Cardiac fibroblast (primary cell): Measurements from ENCODE around the gene RNF144B.

Experiments used
- DNase-seq, 2 donors: peaks; one replicate each; pipeline versions ENCODE4 v3.0.0 to v3.0.0-alpha.2; 2010; ENCODE audit warnings: low read depth in 2 of 2
- H3K4me3 ChIP-seq, 2 donors: replicated peaks in 1 of 2; 1 replicate in 1 of 2; 2 replicates in 1 of 2; pipeline ENCODE4 v1.5.1; 2011; ENCODE audit warnings: low read depth in 2 of 2, low read length in 2 of 2, mild to moderate bottlenecking in 2 of 2, moderate library complexity in 1 of 2
- TF ChIP-seq, protein P1 (sequence below): IDR thresholded peaks from one replicate; pipeline ENCODE4 v1.5.1; 2011; ENCODE audit warnings: low read depth, mild to moderate bottlenecking, low read length, inconsistent platforms

RNF144B gene

DNA sequence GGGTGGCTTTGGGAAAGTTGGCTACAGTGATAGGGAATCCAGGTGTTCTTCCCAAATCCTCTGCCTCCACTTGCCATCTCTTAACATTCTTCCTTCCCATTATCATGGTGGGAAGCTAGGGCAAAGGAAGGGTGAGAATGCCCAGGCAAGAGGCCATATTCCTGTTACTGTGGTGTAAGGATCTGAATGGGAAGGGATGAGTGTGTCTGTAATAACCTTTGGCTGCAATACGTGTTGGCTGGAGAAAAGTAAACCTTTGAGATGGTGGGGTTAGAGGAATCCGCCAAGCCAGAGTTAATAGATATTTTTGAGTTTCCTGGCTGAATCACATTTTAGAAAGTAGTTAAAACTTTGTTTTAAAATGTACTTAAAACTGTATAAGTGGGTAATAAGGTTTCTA lies 45.9 kb downstream of the RNF144B start:
- TF ChIP-seq, protein P1, sequence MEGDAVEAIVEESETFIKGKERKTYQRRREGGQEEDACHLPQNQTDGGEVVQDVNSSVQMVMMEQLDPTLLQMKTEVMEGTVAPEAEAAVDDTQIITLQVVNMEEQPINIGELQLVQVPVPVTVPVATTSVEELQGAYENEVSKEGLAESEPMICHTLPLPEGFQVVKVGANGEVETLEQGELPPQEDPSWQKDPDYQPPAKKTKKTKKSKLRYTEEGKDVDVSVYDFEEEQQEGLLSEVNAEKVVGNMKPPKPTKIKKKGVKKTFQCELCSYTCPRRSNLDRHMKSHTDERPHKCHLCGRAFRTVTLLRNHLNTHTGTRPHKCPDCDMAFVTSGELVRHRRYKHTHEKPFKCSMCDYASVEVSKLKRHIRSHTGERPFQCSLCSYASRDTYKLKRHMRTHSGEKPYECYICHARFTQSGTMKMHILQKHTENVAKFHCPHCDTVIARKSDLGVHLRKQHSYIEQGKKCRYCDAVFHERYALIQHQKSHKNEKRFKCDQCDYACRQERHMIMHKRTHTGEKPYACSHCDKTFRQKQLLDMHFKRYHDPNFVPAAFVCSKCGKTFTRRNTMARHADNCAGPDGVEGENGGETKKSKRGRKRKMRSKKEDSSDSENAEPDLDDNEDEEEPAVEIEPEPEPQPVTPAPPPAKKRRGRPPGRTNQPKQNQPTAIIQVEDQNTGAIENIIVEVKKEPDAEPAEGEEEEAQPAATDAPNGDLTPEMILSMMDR, result no peak
- DNase-seq, result no peak
- no peak overlapping the region for H3K4me3 ChIP-seq

DNA sequence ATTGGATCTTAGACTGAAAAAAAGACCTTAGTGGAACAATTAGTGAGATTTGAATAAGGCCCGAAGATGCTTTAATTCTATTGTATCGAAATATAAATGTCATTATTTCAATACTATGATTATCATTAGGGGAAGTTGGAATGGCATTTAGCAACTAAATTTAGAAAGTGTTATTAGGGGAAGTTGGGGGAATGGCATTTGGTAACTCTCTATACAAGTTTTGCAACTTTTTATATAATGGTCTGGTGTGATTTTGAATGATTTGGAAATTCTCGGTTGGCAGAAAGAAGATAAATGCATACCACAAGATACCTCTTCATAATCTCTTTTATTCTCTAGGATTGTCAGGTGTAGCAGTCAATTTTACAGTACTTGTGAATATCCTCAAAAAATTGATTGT lies 49.2 kb downstream of the RNF144B start:
- DNase-seq, result no peak
- no peak overlapping the region for H3K4me3 ChIP-seq
- TF ChIP-seq, protein P1, result no peak

DNA sequence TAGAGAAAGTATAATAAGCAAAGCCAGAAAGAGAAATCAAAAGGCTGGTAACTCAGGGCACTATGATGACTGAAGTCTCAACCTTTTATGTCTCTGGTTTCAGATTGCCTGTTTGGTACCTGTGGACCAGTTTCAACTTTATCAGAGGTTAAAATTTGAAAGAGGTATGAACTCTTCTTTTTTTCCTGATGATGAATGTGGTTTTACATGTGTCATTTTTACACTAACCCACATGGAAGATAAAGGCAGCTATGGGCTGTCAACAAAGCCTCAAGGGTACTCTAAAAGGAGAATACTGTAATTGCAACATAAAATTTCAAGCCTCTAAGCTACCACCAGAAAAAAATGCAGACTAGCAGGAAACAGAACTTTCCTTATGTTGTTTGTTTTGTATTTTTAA lies 52.4 kb downstream of the RNF144B start:
- H3K4me3 ChIP-seq, result no peak overlapping the region
- no peak for DNase-seq
- TF ChIP-seq, protein P1, result no peak

DNA sequence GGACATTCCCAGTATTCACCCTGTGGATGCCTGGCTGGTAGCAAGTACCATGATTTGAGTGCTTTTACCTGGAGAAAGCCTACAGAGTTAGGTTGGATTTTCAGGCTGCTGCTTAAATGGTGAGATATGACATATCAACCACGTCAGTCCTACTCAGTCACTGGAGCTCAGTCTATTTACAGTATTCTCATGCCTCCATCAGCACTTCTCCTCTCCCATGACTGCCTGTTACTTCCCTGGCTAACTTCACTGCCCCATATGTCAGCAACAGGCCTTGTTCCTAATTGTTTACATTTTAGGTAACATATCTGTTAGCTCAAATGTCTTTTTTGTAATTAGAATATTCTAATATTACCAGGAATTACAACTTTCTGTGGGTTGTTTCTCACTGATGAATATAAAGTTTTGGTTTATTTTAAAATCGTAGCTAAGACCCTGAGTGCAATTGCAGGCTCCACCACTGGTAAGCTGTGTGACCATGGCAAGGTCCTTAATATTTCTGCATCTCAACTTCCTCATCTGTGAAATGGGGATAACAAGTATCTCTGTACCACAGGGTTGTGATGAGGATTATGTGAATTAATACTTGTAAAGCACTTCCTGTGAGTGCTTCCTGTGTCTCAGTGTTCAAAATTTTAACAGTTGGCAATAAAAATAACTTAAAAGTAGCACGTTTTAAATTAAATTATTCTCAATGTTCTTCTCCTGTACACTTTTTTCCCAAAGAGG lies 54.3 kb downstream of the RNF144B start:
- DNase-seq, result no peak
- H3K4me3 ChIP-seq, result no peak overlapping the region
- TF ChIP-seq, protein P1, result no peak

DNA sequence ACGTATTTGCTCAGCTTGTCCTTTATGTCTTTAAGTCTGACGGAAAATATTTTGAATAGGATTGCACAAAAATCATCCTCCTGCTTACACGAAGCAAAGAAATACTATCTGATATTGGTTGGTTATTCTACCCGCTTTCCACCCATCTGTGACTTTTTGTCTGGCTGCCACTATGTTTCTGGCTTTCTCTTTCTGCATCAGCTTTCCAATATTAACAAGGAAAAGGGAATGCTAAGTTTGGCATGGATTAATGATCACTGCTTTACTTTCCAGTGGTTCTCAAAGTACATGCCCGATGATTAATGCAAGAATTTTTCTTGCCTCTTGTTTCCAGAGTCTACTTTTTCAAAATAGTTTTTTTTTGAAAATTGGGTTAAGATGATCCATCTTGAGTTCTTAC lies 57.0 kb downstream of the RNF144B start:
- TF ChIP-seq, protein P1, result no peak
- H3K4me3 ChIP-seq, result no peak overlapping the region
- no peak for DNase-seq

DNA sequence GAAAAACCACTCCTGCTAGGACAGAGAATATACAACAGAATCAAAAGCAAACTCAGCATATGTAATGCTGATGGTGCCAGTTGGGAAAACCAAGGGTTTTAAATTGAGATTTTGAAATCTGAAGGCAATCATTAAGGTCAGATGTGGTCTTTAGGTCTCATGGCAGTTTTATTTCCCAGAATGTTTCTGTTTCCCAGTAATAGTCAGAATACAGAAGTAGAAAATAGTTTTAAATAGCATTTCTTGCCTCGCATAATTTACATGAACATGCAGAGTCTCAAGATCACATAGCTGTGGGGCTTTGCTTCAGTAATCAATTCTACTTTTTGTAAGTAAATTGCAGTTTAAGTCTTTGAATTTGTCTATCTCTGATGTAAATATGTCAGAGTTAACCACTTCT lies 58.1 kb downstream of the RNF144B start:
- no peak for DNase-seq
- TF ChIP-seq, protein P1, result no peak
- H3K4me3 ChIP-seq, result no peak overlapping the region

DNA sequence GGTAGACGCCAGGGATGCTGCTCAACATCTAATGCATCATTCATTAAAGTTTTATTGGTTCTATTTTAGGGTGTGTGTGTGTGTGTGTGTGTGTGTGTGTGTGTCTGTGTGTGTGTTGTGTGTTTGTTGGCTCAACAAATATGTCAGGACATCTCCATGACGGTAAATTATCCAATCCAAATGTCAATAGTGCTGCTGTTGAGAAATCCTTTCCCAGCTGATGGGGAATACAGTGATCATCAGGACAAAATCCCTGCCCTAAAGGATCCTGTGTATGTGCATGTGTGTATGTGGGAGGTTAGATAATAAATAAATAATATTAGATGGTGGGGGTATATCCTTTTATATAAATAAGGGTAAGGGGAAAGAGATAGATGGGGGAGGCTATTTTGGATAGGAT lies 59.6 kb downstream of the RNF144B start:
- no peak overlapping the region for H3K4me3 ChIP-seq
- TF ChIP-seq, protein P1, result no peak
- DNase-seq, result no peak
